Left kidney (tissue), 2 donors: ENCODE measurements around the gene BRMS1. TPM values are rescaled to one million over a fixed set of nuclear protein-coding genes. Genes with fewer than 3 reads are reported as not detected.
"Not testable (repeated sequence)": the region's sequence is repeated elsewhere in the genome, so short reads cannot be mapped to it uniquely, and the experiment has no call there.

Source experiments
- DNase-seq: peaks from one replicate; pipeline ENCODE4 v3.0.0-alpha.2; 2013
- polyA plus RNA-seq: library from polyadenylated mRNA; unstranded; fragments of 120-200 nt; gene quantifications from one replicate; pipeline ENCODE4 v1.2.1, GENCODE V29; 2013; ENCODE audit not compliant: insufficient read length

The BRMS1 gene
- polyA plus RNA-seq, 1 donor = 29.6 TPM

DNA sequence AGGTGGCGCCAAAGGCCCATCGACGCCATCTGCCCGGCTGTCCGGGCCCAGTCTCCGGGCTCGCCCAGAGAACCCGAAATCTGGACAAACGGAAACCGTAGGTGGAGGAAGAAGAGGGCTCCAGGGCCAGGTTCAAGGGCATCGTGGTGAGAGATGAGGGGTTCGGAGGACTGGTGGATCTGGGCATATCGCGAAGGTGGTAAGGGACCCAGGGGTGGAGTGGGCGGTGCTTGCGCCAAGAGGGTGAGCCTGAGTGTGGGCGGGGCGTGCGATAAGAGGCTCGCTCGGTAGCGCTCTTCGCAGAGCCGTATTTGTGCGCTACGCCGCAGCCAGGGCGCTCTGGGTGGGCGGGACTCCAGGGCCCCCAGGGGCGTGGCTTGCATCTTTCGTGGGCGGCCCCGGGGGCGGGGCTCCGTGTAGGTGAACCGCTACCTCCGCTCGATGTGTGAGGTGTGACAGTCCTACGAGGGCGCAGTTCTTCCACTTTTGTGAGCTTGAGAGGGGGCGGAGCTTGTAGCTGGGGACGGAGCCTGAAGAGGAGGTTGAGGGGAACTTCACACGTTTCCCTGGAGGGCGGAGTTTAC, 32.8 kb downstream of the BRMS1 start:
- DNase-seq = peak; percentile 88

DNA sequence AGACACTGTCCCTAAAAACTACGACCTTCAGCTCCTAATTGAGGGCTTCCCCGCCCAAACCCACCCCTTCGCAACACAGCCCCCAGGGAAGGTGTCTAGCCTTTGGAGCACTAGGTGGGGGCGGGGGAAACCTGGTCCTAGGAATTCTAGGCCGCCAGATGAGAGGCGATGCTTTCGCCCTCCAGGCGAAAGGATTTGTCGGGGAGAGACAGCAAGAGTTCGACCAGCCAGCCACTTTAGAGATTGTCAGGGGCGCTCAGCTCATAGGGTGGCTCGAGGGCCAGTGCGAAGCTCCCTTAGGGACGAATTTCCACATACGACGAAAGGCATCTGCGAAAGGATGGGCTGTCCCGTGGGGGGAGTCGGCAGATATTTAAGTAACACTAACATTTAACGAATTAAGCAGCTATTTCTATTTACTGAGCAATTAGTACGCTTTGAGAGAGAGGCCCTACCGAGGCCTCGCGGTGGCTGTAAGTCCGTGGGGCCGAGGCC, 33.4 kb downstream of the BRMS1 start:
- no peak for DNase-seq

DNA sequence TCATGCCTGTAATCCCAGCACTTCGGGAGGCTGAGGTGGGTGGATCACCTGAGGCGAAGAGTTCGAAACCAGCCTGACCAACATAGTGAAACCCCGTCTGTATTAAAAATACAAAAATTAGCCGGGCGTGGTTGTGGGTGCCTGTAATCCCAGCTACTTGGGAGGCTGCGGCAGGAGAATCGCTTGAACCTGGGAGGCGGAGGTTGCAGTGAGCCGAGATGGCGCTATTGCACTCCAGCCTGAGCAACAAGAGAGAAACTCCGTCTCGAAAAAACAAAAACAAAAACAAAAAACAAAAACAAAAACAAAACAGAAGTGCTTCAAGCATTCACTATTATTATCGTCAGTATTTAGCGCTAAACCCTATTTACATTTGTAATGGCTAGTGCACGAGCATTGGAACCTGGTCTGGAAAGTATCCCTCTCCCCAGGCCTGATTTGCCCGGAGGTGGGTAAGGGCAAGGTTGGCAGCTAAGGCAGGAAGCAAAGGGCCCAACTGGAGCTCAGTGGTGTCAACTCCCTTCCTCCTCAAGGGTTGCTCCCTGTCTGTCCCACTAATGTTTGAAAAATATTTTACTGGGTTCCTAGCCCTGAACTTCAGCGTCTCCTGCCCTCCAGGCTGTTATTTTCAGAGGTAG, 34.0 kb downstream of the BRMS1 start:
- DNase-seq = not testable (repeated sequence)

DNA sequence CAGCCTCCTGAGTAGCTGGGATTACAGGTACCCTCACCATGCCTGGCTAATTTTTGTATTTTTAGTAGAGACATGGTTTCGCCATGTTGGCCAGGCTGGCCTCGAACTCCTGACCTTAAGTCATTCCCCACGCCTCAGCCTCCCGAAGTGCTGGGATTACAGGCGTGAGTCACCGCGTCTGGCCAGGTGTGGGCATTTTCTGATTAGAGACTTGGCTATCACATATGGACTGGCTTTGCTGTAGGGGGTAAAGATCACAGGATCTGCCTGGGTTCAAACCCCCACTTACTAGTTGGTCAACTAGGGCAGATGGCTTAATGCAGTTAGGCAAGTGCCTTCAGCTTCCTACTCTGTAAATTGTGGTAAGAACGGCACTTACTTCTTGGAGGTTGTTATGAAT, 34.6 kb downstream of the BRMS1 start:
- DNase-seq = no peak

DNA sequence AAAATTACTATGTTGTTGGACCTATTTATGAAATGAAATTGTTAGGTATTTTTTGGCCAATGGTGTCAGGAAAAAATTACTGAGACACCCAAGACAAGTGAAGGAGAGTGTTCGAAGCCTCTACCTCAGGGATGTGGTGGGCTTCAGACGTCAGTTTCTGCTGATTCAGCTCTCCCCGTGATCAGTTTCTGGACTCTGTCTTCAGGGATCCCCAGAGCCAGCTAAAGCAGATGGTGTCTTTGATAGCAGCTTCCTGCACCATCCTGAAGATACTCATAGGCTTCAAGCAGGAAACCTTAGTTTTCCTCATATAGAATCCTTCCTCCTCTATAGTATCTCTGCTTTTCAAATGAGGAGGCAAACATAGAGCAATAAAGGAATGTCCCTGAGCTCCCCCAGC, 35.4 kb downstream of the BRMS1 start:
- DNase-seq = no peak

DNA sequence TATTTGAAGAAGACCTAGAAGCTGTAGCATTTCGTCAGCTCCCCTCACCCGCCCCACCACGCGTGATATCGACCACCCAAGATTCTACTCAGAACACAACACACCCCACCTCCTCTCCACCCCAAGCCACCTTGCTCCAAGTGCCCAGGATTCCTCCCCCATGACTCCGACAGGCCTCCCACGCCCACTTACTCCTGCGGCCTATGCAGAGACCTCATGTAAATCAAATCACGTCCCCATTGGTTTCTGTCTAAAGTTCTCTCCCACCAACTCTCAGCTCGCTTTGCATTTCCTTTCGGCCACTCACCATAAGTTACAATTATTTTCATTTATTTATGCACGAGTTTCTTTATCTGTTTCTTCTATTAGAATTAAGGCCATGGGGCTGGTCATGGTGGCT, 42.2 kb downstream of the BRMS1 start:
- no peak for DNase-seq

DNA sequence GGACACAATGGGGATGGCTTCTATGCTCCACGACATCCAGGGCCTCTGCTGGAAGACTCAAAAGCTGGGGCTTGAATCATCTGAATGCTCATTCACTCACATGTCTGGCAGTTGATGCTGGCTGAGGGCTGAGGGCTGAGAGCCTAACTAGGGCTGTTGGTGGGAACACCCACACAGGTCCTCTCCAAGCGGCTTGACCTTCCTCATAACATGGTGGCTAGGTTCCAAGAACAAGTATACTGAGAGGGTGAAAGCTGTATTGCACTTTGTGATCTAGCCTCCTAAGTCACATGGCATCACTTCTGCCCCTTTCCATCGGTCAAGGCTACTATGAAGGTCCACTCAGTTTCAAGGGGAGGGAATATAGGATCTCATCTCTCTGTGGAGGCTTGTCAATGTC, 45.7 kb downstream of the BRMS1 start:
- DNase-seq = no peak

DNA sequence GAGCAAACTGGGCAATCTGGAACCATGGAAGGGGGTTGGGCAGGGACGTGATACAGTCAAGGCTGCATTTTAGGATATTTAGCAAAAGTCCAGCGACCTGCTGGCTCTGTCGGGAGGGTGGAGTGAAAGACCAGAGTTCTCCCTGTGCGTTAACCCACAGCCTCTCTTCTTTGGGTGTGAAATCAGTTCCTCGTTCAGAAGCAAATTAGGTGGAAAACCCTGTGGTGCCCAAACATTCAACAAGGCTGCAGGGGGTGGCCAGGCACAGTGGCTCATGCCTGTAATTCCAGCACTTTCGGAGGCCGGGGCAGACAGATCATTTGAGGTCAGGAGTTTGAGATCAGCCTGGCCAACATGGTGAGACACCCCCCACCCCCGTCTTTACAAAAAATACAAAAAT, 47.3 kb downstream of the BRMS1 start:
- no peak for DNase-seq

DNA sequence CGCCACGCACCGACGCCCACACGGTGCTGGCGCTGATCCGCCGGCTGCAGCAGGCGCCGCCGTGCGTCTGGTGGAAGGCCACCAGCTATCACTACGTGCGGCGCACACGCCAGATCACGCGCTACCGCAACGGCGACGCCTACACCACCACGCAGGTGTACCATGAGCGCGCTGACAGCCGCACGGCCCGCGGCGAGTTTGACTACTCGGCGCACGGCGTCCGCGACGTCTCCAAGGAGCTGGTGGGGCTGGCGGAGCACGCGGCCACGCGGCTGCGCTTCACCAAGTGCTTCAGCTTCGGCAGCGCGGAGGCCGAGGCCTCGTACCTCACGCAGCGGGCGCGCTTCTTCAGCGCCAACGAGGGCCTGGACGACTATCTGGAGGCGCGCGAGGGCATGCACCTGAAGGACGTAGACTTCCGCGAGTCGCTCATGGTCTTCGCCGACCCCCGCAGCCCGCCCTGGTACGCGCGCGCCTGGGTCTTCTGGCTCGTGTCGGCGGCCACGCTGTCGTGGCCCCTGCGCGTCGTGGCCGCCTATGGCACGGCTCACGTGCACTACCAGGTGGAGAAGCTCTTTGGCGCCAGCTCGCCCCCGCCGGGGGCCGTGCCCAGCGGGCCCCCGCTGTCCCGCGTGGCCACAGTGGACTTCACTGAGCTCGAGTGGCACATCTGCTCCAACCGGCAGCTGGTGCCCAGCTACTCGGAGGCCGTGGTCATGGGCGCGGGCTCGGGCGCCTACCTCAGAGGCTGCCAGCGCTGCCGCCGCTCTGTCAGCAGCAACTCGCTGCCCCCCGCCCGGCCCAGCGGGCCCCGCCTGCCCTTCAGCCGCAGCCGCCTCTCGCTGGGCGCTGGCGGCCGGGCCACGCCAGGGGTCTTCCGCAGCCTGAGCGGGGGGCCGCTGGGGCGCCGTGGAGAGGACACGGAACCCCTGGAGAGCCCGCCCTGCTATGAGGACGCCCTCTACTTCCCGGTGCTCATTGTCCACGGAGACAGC, 50.0 kb downstream of the BRMS1 start:
- no peak for DNase-seq

DNA sequence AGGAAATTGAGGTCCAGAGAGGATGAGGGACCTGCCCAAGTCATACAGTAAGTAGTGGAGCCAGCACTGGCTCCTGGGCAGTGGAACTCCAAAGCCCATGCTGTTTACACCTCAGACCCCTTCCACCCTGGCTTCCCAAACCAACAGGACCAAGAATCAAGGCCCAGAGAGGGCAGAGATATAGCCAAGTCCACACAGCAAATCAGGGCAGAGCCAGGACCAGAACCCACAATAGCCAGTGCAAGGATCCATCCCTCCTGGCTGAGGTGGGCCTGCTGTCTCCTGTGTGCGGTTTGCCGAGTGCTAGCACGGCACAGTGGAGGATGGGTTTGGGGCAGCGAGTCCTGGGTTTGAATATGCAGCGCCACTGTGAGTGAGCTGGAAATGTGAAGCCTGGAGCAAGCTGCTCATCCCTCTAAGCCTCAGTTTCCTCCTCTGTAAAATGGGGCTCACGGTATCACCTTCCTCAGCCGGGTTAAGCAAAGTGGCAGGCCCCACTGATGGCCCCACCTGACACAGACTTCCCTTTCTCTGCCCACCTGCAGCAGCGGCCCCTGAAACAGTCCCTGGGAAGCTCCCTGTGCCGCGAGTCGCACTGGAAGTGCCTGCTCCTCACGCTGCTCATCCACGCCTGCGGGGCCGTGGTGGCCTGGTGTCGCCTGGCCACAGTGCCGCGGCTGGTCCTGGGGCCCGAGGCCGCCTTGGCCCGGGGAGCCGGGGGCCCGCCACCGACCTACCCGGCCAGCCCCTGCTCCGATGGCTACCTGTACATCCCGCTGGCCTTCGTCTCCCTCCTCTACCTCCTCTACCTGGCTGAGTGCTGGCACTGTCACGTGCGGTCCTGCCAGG, 50.9 kb downstream of the BRMS1 start:
- DNase-seq = no peak

DNA sequence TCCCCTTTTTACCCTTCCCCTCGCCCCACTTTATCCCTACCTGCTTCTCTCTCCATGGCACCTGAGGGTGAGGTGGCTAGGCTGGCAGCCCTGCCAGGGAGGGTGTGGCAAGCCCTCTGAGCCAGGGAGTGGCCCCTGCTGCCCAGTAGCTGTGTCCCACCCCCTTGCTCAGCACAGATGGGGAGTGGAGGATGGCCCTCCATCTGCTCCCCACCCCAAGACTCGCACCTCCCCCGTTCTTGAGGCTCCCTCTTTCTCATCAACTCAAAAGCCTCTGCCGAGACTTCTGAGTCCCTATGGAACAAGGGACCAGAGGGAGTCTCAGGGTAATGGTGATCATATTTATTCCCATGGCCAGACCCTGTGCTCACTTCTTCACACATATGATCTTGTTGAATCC, 51.6 kb downstream of the BRMS1 start:
- no peak for DNase-seq

DNA sequence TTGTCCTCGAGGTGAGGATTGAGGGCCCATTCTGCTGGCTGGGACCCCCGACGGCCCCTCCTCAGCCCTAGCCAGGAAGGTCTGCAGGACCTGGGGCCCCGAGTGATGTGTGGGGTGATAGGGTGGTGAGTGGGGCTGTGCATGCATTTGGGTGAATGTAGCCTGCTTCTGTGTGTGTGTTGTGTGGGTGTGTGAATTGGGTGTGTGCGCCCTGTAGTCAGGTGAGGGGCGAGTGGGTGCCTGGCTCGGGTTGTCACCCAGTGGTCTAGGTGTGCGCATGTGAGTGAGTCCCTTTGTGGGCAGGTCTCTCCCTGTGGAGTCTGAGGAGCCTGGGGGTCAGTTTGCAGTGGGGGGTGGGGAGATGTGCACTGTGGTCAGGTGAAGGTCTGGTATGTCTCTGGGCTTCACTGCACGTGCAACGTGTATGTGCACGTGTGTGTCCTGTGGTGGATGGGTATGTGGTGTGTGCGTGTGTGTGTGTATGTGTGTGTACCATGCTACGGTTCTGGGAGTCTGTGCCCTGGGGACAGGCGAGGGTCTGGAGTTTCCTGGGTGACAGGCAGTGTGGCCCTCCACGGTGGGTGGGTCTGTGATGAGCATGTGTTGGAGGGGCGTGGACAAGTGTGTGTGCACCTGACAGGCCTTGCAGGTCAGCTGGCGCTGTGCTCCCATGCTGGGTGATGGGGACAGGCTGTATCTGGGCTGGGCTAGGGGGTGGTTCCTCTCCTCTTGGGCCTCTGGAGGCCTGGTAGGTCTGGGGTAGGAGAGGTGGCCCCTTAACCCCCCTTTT, 52.2 kb downstream of the BRMS1 start:
- DNase-seq = no peak

DNA sequence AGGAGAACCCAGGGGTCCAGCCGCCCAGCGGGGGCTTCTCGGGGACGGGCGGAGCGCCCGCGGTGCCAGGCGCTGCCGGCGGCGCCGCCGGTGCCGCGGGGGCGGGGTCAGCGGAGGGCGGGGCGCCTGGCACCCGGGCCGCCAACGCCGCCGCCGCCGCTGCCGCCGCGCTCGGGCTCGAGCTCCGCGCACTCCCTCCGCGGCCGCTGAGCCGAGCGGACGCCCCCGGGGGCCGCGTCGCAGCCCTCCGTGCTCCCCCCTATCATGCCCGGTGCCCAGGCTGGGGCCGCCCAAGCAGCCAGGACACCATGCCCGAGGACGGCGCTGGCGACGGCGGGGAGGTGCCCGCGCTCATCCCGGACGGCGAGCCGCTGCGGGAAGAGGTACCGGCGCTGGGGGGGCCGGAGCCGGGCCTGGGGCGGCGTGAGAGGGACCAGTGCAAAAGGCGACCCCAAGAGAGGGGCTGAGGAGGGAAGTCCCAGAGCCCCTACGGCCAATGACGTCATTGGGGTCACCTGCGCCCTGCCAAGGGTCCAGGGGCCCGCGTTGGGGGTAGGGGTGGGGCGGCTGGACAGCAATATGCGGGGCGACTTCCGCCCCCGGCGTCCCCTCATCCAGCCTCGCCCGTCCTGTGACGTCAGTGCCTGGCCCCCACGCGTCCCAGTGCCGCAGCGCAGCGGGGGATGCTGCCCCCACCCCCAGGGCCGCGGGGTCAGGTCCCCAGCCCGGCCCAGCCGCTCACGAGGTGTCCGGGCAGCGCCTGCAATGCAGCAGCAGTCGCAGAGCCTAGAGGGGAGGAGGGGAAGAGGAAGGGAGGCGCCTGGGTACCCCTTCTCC, 53.0 kb downstream of the BRMS1 start, which contains the start of gene TMEM151A:
TSS of gene TMEM151A (plus strand) at position 189 of the 837 bp plus-strand sequence. CDS start at position 309, 120 bp downstream.
- no peak for DNase-seq

DNA sequence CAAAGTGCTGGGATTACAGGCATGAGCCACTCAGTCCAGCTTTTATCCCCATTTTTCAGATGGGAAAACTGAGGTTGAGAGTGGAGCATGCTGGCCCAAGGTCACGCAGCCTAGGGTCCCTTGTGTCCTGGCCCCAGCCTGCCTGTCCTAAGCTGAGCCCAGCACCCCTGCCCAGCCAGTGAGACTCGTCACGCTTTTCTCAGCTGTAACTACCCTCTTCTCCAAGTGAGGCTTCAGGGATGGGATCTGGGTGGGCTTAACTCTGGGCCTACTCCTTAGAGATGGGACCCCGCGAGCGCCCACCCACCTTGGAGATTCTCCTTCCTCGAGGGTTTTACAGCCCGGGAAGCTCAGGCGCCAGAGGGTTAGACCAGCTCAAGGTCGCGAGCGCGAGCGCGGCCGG, 53.6 kb downstream of the BRMS1 start:
- no peak for DNase-seq

DNA sequence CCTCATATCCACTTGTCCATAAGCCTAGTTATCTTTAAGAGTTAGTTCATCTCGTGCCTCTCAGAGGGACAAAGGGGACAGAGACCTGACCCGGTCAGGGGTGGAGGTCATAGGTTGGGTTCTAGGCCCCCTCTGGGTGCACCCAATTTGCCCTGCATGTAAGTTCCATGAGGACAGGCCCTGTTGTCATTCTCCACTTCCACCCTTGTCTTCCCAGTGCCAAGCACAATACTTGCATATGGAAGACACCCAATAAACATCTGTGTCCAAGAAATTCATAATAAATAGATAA, 54.6 kb downstream of the BRMS1 start:
- no peak for DNase-seq

DNA sequence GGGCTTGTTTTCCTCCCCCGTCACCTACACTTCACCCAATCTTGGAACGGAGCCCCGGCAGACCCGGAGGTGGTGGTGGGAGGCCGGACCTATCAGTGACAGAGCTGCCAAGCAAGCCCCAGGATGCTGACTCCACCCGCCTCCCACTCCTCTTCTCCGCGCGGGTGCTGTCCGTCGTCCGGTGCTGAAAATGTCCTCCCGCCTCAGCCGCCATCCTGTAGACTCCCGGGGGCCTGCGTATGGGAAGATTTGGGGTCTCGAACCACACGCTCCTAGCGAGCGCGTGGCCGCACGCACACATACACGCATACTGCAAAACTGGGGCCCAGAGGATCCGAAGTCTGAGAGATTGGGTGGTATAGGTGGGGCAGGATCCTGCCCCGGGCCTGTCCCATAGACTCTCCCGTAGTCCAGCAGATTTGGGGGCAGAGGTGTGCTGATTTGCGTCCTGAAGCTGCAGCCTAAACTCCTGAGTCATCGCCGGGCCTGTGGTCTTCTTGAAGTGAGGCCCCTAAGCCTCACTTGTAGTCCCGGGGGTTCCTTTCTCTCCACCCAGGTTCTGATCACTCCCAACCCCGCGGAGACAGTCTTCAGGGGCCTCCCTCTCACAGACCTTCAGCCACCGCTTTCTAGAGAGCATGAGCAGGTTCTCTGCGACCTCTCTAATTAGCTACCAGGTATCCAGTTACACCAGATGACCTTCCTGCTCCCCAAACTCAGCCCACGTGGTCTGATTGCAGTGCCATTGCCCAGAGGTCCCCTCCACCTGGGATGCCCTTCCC, 55.2 kb downstream of the BRMS1 start:
- DNase-seq = peak; percentile 79

DNA sequence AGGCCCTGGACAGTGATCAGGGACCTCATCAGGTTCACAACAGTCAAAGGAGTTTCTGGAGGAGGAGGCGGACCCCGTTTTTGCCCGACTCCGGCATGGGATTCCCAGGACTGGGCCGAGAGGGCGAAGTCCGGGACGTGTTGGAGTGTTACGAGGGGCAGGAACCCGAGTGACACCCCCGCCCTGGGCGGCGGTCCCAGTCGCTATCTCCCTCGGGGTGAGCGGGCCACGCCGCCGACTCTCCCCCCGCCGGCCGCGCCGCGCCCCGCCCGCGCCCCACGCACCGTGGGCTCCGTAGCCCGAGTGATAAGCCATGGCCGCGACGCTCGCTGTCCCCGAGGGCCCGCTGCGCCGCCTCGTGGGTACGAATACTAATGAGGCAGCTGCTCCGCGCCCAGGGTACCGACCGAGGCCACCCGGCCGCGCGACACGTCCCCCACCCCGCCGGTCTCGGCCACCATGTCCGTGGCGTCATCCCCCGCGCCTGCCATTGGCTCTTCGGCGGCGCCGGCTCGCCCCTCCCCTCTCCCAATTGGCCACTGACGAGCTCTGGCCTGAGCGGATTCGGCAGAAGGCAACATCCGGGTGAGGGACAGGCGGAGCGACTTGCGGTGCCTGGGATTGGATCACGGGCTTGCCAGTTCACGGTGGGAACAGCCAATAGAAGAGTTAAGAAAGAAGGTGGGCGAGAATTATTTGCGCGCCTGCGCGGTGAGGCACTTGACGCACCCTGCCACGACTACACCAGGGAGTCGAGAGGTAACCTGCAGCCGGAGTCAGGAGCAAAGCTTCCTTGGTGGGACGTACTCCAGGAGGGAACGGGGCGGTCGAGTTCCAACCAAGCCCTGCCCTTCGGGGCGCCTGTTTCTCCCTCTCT, 56.0 kb downstream of the BRMS1 start, which contains the start of gene YIF1A:
TSS of gene YIF1A (minus strand) at position 473 of the 877 bp plus-strand sequence. CDS start at position 315, 158 bp downstream.
- peak; percentile 97 for DNase-seq
